ENCODE results near the gene SPNS3.

The SPNS3 gene

DNA sequence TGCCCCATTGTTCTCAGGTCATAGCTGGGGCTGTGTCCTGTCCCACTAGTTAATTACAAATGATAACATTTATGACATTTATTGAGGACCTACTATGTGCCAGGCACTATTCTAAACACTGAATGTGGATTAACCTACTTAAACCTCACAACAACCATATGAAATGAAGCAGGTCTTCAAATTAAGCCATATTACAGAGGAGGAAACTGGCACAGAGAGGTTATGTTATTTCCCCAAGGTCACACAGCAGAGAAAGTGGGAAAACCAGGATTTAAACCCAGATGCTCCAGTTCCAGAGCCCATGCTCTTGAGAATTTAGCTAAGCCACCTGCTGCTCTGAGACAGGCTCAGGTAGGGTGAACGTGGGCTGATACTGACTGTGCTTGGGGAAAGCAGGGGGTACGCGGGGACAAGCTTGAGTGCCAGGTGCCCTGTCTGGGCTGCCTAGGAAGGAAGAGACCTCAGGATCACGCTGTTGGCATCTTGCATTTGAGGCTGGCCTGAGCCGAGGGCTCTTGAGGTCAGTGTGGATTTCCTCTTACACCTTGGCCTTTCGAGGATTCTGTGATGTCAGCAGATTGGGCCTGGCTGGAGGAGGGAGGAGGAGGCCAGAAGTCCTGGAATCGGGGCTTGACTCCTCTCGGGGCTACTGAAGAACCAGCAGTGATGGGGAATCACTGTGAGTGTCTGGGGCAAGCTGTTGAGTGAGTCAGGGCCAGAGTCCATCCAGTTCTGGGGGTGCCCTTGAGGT lies 73.8 kb downstream of the SPNS3 start:
- no peak for DNase-seq (ENCODE audit: low spot score)

DNA sequence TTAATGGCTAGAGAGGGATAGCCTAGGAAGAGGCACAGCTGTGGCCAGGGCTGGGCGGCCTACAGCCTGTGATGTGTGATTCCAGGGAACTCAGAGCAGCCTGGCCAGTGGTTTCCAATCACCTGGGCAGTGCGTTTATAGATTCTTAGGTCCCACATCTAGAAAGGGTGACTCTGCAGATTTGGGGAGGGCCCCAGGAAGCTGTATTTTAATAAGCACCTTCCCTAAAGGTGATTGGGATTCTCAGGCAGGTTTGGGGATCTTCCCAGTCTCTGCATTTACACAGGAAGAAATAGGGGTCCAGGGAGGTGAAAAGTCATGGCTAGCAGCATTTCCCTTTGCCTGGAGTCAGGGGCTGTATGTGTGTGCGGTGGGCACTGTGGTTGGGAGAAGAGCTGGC lies 74.5 kb downstream of the SPNS3 start:
- no peak for DNase-seq (ENCODE audit: low spot score)

DNA sequence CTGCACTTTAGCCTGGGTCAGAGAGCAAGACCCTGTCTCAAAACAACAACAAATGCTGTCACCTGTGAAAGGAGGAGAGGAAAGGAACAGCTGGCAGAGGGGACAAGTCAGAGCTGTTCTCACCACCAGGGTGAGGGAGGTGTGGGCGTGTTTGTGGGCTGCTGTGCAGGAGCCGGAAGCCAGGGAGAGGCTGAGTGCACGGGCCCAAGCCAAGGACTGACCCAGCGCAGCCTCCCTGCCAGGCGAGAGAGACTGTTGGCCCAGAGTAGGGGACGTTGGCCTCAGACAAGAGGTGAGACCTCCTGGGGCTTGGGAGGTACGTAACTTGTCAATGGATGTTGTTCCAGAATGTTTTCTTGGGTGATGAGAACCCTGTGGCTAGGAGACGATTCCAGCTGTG lies 75.7 kb downstream of the SPNS3 start:
- DNase-seq (ENCODE audit: low spot score): no peak

DNA sequence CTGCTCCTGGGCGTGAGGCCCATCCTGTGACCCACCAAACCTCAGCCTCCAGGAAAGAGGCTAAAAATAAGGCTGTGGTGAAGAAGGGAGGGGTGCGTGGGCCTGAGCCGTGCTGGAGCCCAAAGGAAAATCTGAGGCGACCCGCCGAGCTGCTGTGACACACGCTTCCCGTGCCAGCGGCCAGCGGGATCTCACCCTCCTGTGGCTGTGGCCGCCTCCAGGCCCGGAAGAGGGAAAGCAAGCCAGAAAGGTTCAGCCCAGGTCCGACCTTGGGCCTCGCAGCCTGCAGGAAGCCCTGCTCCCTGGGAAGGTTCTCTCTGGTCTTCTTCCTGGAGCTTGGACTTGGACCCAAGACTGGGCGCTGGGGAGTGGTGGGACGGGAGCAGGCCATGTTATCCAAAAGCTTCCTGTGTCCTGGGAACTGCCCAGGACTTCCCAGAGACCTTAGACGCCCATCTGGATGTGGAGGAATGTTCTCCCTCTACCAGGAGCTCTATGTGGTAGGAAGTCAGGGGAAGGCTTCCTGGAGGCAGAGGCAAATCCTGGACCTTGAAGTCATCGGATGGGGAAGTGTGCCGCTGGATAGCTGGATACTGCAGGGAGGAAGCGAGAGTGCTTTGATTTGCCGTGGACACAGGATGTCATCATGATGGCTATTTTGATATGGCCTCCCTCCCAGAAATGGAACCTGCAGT lies 76.3 kb downstream of the SPNS3 start:
- no peak for DNase-seq (ENCODE audit: low spot score)

DNA sequence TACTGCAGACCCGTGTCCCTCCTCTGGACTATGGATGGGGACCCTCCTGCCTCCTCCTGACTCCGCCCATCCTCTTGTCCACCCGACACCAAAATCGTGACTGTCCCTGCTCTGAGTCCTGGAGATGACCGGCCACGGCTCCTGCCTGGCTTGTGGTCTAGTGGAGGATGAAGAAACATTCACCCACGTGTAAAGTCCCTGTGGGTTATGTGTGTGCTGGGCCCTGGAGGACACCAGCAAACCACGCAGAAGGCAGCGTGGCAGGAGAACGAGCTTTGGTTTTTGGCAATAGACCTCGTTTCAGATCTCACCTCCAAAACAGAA lies 76.8 kb downstream of the SPNS3 start:
- DNase-seq (ENCODE audit: low spot score): no peak

DNA sequence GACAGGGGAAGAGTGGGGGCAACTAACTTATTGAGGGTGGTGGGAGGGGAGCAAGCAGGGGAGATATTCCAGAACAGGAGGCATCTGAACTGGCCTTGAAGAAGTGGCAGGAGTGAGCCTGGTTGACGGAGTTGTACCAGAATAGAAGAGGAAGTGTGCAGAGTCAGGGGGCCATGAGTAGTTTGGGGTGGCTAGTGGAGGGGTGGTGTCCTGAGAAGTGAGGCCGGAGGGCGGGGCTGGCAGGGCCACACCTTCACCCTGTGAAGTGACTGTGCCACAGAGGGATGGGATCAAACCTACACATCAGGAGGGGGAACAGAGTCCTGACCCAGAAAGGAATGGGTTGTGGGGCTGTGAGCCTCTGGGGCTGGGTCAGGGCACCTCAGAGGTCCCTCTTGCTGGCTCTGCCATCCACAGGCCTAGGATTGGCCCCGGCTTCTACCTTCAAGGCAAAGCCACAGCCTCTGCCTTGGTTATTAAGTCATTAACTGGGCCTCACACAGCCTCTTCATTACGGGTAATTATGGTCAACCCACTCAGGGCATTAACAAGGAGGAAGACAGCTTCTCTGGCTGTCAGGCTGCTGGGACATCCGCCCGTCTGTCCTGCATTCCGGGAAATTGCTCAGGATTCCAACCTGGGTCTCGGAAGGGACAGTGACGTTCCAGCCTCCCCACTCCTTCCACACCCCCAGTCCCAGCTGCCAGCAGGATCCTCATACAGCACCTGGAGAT lies 77.6 kb downstream of the SPNS3 start:
- peak; percentile 59 for DNase-seq (ENCODE audit: low spot score)

DNA sequence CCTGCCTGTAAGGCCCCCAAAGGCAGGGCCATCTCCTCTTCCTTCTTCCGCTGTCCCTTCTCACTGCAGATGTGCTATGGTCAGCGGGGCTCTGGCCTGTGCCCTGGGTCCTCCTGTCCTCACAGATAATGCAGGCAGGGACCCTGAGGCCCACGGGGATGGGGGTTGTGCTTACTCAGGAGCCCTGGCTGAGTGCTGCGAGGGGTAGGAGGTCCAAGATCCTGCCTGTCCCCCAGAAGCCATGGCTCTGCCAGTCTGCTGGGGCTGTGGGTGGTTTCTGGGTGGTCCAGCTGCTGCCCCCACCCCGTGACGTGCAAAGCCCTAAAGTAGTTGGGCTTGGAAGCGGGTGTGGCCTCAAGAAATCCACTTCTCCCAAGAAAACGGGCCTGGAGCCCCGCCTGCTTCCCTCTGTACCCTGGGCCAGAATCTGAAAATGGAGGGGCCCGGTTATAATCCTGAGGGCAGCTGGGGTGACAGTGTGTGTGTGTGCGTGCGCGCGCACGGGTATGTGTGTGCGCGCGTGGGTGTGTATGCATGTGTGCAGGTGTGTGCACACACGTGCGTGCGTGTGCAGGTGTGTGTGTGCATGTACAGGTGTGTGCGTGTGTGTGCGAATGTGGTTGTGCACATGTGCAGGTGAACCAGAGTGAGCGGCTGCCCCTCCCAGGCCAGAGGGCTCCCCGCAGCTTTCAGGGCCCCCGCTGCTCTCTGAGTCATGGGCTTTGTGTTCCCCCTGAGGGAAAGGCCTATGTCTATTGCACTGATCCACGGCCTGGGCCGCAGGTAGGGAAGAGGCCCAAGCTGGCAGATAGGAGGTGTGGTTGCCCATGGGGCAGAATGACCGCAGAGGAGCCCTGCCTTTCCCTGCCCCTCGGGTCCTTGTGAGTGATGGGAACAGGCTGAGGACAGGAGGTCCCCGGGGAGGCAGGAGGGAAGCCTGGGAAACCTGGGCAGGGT lies 78.7 kb downstream of the SPNS3 start:
- DNase-seq (ENCODE audit: low spot score): no peak

DNA sequence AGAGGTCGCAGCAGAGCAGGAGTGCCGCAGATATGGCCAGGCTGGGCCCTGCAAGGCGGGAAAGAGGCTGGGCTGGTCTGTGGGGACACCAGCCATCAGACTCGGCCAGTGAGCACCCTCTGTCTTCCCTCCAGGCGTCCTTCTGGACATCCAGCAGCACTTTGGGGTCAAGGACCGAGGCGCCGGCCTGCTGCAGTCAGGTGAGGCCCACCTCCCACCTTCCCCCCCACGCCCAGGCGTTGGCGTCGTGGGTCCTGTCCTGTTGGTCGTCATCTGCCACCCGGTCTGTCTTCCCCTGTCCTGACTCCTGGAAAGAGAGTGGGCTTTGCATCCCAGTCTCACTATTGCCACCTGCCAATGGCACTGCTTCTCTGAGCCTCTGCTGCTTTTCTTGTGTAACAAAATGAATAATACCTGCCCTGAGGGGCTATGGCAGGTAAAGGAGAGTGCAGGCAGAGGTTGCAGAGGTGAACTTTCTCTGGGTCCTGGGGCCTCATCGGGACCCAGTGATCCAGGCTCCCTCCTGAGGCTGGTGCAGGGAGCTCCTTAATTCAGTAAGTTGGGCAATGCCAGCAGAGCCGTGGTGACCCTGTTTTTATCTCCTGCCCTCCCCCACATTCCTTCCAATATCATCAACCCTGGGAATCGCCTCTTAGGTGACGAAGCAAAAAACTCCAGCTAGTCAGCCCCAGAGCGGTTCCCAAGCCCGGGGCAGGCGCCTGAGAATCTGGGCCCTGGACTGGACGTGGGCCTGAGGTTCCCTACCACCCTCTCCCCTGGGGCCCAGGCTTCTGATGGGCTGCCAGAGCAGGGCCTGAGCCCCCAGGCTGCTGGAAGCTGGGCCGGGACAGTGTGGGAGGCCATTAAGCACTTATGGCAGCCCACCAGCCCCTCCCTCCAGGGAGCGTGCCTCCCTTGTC lies 79.6 kb downstream of the SPNS3 start:
- DNase-seq (ENCODE audit: low spot score): no peak

DNA sequence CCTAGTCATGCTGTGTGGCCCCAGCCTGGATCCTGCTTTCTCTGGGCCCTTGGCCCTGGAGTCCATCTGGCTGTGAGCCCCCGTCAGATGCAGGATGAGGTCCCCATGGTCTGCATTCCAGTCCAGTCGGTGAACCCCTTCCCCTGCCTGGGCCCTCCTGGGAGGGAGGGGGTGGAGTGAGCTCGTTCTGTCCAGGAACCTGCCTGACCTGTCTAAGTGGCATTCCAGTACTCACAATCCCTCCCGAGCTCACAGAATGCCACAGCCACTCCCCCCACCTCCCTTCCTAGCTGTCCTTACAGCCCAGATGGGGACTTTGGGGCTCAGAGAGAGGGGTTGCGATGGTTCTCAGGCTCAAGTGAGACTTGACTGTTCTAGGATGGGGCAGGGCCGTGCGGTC lies 80.5 kb downstream of the SPNS3 start:
- no peak for DNase-seq (ENCODE audit: low spot score)

DNA sequence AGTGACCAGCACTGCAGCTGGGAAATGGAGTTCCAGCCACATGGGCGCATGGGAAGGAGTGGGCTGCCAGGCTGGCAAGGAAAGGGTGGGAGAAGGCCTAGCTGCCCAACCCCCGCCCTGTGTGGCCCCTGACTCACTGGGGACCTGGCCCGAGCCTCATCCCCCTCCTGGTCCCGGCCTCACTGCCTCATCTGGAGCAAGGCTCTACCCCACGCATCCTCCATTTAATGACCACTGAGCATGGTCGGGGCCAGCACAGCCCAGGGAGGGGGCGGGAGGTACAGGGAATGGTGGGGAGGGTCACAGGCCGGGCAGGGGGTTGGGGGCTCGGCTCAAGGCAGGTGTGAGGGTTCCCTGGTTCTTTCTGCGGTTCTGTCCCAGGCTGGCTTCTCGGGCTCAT lies 81.0 kb downstream of the SPNS3 start:
- no peak for DNase-seq (ENCODE audit: low spot score)

DNA sequence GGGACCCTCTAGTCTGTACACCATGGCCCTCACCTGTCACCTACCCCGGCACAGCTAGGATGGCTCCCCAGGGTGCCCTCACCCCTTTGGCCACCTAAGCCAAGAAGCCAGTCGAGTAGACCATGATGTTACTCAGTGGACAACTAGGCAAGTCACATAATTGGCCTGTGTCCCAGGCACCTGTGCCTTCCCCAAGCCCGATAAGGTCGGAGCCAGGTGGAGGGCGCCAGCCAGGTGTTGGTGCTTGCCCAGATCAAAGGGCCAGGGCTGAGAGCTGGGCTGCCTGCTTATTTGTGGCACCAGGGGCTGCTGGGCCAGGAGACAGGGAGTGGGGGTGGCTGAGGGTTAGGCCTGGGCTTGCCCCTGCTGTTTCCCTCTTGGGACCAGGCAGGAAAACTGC lies 81.8 kb downstream of the SPNS3 start:
- DNase-seq (ENCODE audit: low spot score): no peak

DNA sequence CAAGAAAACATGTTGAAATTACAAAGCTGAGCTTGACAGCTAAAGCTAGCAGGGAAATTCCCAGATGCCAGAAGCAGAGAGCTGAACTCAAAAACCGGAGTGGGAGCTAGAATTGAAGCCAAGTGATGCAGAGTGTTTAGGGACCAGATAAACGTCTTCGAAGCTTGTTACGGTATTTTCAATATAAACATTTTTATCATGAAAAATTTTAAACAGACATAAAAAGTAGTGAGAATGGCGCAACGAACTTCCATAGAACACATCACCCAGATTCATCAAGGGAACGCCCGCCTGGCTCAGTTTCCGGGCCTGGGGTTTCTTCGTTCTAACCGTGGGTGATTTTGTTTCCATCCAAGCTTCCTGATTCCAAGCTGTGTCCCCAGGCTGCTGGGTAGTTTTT lies 83.0 kb downstream of the SPNS3 start:
- DNase-seq (ENCODE audit: low spot score): no peak

DNA sequence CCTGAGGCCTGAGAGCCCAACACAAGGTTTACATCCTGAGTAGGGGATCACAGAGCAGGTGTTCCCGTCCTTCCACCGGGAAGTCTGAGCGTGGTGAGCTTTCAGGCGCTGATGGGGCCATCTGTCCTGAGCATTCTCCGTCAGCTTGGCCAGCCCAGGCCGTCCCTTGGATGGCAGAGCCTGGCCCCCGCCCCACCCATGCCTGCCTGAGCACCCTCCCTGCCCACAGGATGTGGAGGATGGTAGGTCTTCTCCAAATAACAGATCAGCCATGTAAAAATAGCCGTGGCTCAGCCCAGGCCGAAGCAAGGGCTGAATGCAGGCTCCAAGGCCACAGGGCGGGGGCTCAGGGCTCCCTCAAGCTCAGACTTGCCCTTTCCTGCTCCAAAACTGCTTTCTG lies 85.2 kb downstream of the SPNS3 start:
- no peak for DNase-seq (ENCODE audit: low spot score)

DNA sequence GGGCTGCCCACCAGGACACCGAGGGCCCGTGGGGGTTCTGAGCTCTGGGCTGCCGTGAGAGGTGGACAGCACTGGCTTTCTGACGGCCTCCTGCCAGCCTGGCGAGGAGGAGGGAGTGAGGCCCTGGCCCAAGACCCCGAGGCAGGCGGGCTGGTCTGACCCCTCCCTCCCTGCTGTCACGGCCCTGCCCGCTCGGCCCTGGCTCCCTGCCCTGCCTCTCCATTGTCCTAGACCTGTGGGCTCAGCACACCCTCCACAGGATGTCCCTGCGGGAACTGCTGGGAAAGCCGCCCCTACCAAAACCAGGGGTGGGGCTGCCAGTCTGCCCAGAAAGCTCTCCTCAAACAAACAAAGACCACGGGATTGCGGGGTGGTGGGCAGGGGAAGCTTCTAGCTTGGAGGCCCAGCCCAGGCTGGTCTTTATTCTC lies 85.6 kb downstream of the SPNS3 start:
- DNase-seq (ENCODE audit: low spot score): no peak

DNA sequence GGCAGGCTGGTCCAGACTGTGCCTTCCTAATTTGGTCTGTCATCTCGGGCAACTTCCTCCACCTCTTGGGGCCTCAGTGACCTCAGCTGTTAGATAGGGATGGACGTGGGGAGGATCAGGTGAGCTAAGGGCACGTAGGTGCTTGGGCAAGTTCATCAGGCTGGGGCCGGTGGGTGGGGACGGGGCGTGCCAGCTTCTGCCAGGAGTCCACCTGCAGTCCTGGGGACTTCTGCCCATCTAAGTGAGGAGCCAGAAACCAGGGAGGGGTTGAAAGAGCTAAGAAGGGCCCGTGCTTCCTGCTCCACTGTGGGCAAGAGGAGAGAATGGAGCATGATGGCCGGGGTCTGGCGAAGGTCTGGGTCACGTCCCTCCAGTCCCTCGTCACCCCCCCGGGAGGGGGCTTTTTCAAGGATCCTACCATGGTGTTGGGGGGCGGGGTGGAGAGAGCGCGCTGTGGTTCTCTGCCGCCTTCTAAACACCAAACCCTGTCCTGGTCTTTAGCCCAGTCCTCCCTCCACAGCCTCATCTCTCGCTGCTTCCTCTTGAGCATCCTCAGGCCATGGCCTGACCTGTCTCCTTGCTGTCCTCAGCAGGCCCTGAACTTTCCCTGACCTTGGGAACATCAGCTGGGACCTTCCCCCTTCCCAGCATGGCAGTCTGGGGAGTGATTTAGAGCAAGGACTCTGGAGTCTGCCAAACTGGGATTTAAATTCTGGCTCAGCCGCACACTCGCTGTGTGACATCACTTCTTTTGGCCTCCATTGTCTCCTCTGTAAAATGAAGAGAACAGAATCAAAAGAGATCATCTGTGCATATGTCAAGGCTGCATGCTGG lies 86.5 kb downstream of the SPNS3 start:
- no peak for DNase-seq (ENCODE audit: low spot score)

DNA sequence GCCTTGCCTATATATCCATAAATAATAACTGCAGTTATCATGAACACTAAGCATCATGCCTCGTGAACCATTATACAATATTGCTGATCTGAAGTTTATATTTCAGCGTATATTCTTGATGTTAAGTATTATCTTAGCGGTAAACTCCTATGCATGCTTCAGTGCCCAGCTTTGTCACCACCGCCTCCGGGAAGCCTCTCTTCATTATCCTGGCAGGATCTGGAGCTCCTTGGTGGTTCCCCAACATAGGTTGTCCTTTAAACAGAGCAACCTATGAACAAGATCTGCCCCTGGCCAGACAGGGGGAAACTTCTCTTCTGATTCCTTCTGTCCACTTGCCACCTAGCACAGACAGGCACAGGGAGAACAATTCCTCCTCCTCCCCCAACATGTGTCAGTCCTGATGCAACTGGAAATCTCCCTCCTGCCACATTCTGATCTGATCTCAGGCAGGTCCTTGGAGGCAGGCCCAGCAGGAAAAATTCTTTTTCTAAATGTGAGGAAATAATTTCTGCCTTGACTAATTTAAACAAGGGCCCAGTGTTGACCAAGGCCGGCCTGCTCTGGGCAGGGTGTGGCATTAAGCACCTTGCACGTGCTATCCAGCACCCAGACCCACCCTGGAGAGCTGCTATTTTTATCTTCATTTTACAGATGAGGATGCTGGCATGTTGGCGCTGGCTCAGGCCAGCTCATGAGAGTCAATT lies 87.3 kb downstream of the SPNS3 start:
- no peak for DNase-seq (ENCODE audit: low spot score)

DNA sequence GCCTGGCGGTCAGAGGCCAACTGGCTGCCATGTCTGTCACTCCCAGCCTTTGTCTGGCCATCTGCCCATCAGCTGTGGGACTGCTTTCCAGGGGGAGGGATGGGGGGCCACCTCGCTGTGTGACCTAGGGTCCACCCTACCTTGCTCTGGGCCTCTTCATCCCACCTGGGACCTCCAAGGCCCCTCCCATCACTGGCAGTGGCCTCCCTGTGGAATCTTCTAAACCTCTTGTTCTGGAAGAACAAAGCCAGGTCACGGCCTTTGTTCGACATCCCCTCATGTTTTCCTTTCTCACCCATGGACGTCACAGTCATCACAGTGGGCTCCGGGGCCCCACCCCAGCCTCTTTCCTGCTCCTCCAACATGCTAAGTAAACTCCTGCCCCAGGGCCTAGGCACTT lies 88.9 kb downstream of the SPNS3 start:
- DNase-seq (ENCODE audit: low spot score): no peak

DNA sequence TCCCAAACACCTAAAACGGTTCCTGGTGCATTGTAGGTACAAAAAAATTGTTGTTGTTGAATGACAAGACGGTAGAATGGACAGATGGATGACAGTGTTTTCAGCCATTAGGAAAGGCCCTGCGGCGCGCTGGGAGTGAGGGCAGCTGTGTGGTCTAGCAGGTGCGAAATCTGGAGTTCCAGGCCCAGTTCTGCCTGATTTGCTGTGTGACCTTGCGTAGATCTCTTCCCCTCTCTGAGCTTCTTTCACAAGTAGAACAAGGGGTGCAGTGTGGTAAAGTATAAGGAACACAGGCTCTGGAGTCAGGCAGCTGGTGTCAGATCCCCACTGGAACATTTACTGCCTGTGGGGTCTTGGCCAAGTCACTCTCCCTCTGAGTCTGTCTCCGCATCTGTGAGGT lies 90.2 kb downstream of the SPNS3 start:
- DNase-seq (ENCODE audit: low spot score): no peak

DNA sequence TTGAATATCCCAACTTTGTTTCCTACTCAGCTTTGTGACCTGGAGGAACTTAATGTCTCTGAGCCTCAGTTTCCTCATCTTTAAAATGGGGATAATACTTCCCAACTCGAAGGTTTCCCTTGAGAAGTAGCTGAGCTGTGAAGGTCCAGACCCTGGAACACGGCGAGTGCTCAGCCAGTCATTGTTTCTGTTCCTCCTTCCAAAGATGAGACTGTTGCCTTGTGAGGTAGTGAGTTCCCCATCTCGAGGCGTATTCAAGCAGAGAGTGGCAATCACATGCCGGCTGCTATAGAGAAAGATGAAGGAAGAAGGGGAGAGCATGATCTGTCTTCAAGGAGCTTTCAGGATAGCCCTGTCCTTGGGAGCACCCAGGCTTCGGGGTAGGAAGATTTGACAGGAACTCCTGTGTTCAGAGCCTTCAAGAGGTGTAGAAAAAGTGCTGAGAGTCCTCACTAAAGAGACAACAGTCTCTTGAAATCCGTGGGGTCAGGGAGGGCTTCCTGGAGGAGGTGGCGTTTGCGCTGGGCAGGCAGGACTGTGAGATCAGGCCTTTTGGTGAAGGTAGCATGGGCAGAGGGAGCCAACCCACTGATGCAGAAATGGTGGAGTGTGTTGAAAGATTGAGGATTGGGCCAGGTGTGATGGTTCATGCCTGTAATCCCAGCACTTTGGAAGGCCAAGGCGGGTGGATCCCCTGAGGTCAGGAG lies 92.1 kb downstream of the SPNS3 start:
- DNase-seq (ENCODE audit: low spot score): no peak

Data from pons (tissue), 1 donor.